Fibroblast of gingiva (primary cell): ENCODE results near the gene STRIT1.
"Not testable (repeated sequence)": the region's sequence is repeated elsewhere in the genome, so short reads cannot be mapped to it uniquely, and the experiment has no call there.

Experiments used
- DNase-seq: peaks from one replicate; pipeline ENCODE4 v3.0.0-alpha.2; 2011; ENCODE audit warnings: low read depth

STRIT1 gene

GRCh38 chr3:155270485-155271342, 22.8 kb downstream of the STRIT1 start:
- no peak for DNase-seq

GRCh38 chr3:155270063-155270462, 23.4 kb downstream of the STRIT1 start:
- no peak for DNase-seq

- DNase-seq, result not testable (repeated sequence)
Observed at GRCh38 chr3:155262855-155263254, 30.6 kb downstream of the STRIT1 start.

- no peak for DNase-seq
Observed at GRCh38 chr3:155262295-155262694, 31.2 kb downstream of the STRIT1 start.

- no peak for DNase-seq
Observed at GRCh38 chr3:155254445-155254844, 39.0 kb downstream of the STRIT1 start.

GRCh38 chr3:155252535-155252934, 40.9 kb downstream of the STRIT1 start:
- peak; percentile 16 for DNase-seq

- DNase-seq, result no peak
Observed at GRCh38 chr3:155252021-155252420, 41.5 kb downstream of the STRIT1 start.

GRCh38 chr3:155248531-155249187, 44.8 kb downstream of the STRIT1 start:
- no peak for DNase-seq

GRCh38 chr3:155244699-155245098, 48.8 kb downstream of the STRIT1 start:
- DNase-seq, result no peak

GRCh38 chr3:155244216-155244615, 49.3 kb downstream of the STRIT1 start:
- no peak for DNase-seq

GRCh38 chr3:155243512-155243921, 50.0 kb downstream of the STRIT1 start:
- peak; percentile 2 for DNase-seq

- peak; percentile 70 for DNase-seq
Observed at GRCh38 chr3:155242342-155242741, 51.1 kb downstream of the STRIT1 start.

- DNase-seq, result peak; percentile 74
Observed at GRCh38 chr3:155241579-155241978, 51.9 kb downstream of the STRIT1 start.
